Esophagus (tissue), 2 donors: ENCODE results near the gene MRPL24. TPM values are rescaled to one million over a fixed set of nuclear protein-coding genes. Genes with fewer than 3 reads are reported as not detected.

ENCODE experiments used
- H3K27ac ChIP-seq, 2 donors: one replicate each; pipeline ENCODE4 v1.5.1; 2013; ENCODE audit warnings: low read depth in 2 of 2, mild to moderate bottlenecking in 2 of 2, inconsistent platforms in 1 of 2, low read length in 1 of 2, moderate library complexity in 1 of 2
- H3K27me3 ChIP-seq, 2 donors: one replicate each; pipeline ENCODE4 v1.6.1; 2013; ENCODE audit warnings: low read length in 2 of 2, control low read depth in 1 of 2, mild to moderate bottlenecking in 1 of 2; ENCODE audit not compliant: insufficient read depth in 2 of 2, control insufficient read depth in 1 of 2
- H3K36me3 ChIP-seq, 2 donors: one replicate each; pipeline ENCODE4 v1.6.1; 2013; ENCODE audit warnings: low read length in 1 of 2; ENCODE audit not compliant: control insufficient read depth in 2 of 2, insufficient read depth in 2 of 2
- H3K4me1 ChIP-seq, 2 donors: one replicate each; pipeline ENCODE4 v1.6.1; 2013; ENCODE audit warnings: low read length in 1 of 2; ENCODE audit not compliant: control insufficient read depth in 2 of 2, insufficient read depth in 2 of 2
- H3K4me3 ChIP-seq, 2 donors: one replicate each; pipeline ENCODE4 v1.5.1; 2013; ENCODE audit warnings: low read length in 2 of 2, mild to moderate bottlenecking in 2 of 2, low read depth in 1 of 2, moderate library complexity in 1 of 2
- H3K9me3 ChIP-seq, 2 donors: one replicate each; pipeline ENCODE4 v1.6.1; 2013; ENCODE audit warnings: mild to moderate bottlenecking in 2 of 2, low read depth in 1 of 2, low read length in 1 of 2, moderate library complexity in 1 of 2; ENCODE audit not compliant: control insufficient read depth in 2 of 2, insufficient read depth in 1 of 2
- WGBS, 2 donors: extraction: QIAGEN DNeasy Blood & Tissue Kit; methylation state at CpG; one replicate each; pipeline ENCODE4 v1.1.7; 2013; 5-methylcytosine and 5-hydroxymethylcytosine counted together
- polyA plus RNA-seq, 2 donors: library from polyadenylated mRNA; stranded (reverse); fragments of 200-250 nt; gene quantifications; one replicate each; pipeline ENCODE4 v1.2.3, GENCODE V29; 2013
- donor health status: healthy with polysubstance abuse.
- donor health status: Bipolar disorder and iron deficiency.

Gene MRPL24
- polyA plus RNA-seq, 2 donors = 79.3 to 81.0 TPM

GRCh38 chr1:156738407-156738806 lies 2.5 kb downstream of the MRPL24 start:
- H3K4me3 ChIP-seq = no peak overlapping the region
- no peaks in the 10 kb centered on the region for H3K27me3 ChIP-seq
- H3K4me1 ChIP-seq = no peaks in the 10 kb centered on the region
- no peak overlapping the region for H3K27ac ChIP-seq
- peaks cover 13 to 32% of the 10 kb centered on the region in 2 donors for H3K36me3 ChIP-seq
- H3K9me3 ChIP-seq = no peaks in the 10 kb centered on the region
- WGBS, 2 donors = 87 to 95% methylated on average over 10 of the region's 10 CpGs

- Histone ChIP-seq H3K27me3 (no peaks in the 10 kb centered on the region), H3K27ac (no peak overlapping the region), H3K36me3 (peaks cover 8 to 32% of the 10 kb centered on the region in 2 donors), H3K4me1 (no peaks in the 10 kb centered on the region), H3K4me3 (no peak overlapping the region), H3K9me3 (no peaks in the 10 kb centered on the region)
- WGBS, 2 donors = 93% methylated on average over 20 of the region's 20 CpGs
Observed at GRCh38 chr1:156733989-156734584, 6.8 kb downstream of the MRPL24 start.

GRCh38 chr1:156728599-156729462 lies 12.1 kb downstream of the MRPL24 start, which contains the start of gene ISG20L2:
Gene ISG20L2 (minus strand): TSS chr1:156728766. CDS start chr1:156727652, 1,114 bp downstream.
- H3K27ac ChIP-seq = peak within 1 kb of the TSS; percentile 98
- H3K9me3 ChIP-seq = no peaks in the 10 kb centered on the region
- peaks cover 3 to 11% of the 10 kb centered on the region in 2 donors for H3K4me1 ChIP-seq
- H3K4me3 ChIP-seq = peak within 1 kb of the TSS; percentile 92 to 99
- 1 to 2% methylated on average over 55 to 57 of the region's 57 CpGs for WGBS, 2 donors
- H3K36me3 ChIP-seq = peaks cover 8 to 13% of the 10 kb centered on the region in 2 donors
- H3K27me3 ChIP-seq = no peaks in the 10 kb centered on the region

GRCh38 chr1:156727926-156728598 lies 12.8 kb downstream of the MRPL24 start, which contains the start of gene METTL25B:
Gene METTL25B (plus strand): TSS chr1:156728469. CDS start chr1:156729105, 636 bp downstream.
- Histone ChIP-seq H3K9me3 (no peaks in the 10 kb centered on the region), H3K27ac (peak within 1 kb of the TSS; percentile 98), H3K27me3 (no peaks in the 10 kb centered on the region), H3K4me3 (peak within 1 kb of the TSS; percentile 92 to 99), H3K4me1 (peaks cover 3 to 11% of the 10 kb centered on the region in 2 donors), H3K36me3 (peaks cover 11 to 12% of the 10 kb centered on the region in 2 donors)
- whole genome bisulfite sequencing, 2 donors = 0% methylated on average over 45 to 46 of the region's 46 CpGs

GRCh38 chr1:156727492-156727891 lies 13.4 kb downstream of the MRPL24 start:
- Histone ChIP-seq H3K4me1 (peaks cover 3 to 11% of the 10 kb centered on the region in 2 donors), H3K36me3 (peaks cover 15 to 16% of the 10 kb centered on the region in 2 donors), H3K9me3 (no peaks in the 10 kb centered on the region), H3K27me3 (no peaks in the 10 kb centered on the region), H3K4me3 (peak overlapping the region; percentile 92 to 99), H3K27ac (peak overlapping the region in 1 of 2 donors; percentile 7)
- 43 to 48% methylated on average over 7 of the region's 7 CpGs for WGBS, 2 donors

GRCh38 chr1:156726549-156727226 lies 14.2 kb downstream of the MRPL24 start:
- peaks cover 15 to 16% of the 10 kb centered on the region in 2 donors for H3K36me3 ChIP-seq
- H3K27me3 ChIP-seq = no peaks in the 10 kb centered on the region
- H3K27ac ChIP-seq = peak overlapping the region in 1 of 2 donors; percentile 28
- peaks cover 3 to 11% of the 10 kb centered on the region in 2 donors for H3K4me1 ChIP-seq
- 34 to 35% methylated on average over 15 of the region's 15 CpGs for WGBS, 2 donors
- peak overlapping the region in 1 of 2 donors; percentile 99 for H3K4me3 ChIP-seq
- H3K9me3 ChIP-seq = no peaks in the 10 kb centered on the region

GRCh38 chr1:156725683-156726280 lies 15.1 kb downstream of the MRPL24 start:
- Histone ChIP-seq H3K36me3 (peaks cover 21 to 24% of the 10 kb centered on the region in 2 donors), H3K4me3 (peak overlapping the region; percentile 32 to 99), H3K4me1 (peaks cover 3 to 11% of the 10 kb centered on the region in 2 donors)

GRCh38 chr1:156721535-156721934 lies 19.4 kb downstream of the MRPL24 start:
- Histone ChIP-seq H3K27ac (no peak overlapping the region), H3K9me3 (no peaks in the 10 kb centered on the region), H3K27me3 (no peaks in the 10 kb centered on the region), H3K4me3 (no peak overlapping the region), H3K4me1 (peaks cover 0 to 8% of the 10 kb centered on the region in 2 donors), H3K36me3 (peaks cover 19 to 26% of the 10 kb centered on the region in 2 donors)
- 80 to 86% methylated on average over 4 of the region's 4 CpGs for WGBS, 2 donors

More at GRCh38 chr1:156725683-156726280, 15.1 kb downstream of the MRPL24 start:
- no peaks in the 10 kb centered on the region for H3K9me3 ChIP-seq
- peak overlapping the region in 1 of 2 donors; percentile 69 for H3K27ac ChIP-seq
- WGBS, 2 donors = 11 to 12% methylated on average over 18 of the region's 18 CpGs
- H3K27me3 ChIP-seq = no peaks in the 10 kb centered on the region
